Natural killer cell (primary cell): Measurements from ENCODE around the gene SLC27A4. TPM values are rescaled to one million over a fixed set of nuclear protein-coding genes. Genes with fewer than 3 reads are reported as not detected.

Experiments
- ATAC-seq, 3 donors: fragments of 150-1000 bp in 2 of 3; fragments of 200-7000 bp in 1 of 3; cut with Tn5 transposase; 1 replicate in 1 of 3; 2 replicates in 2 of 3; pipeline ENCODE4 v1.10.0; 2021; ENCODE audit warnings: mild to moderate bottlenecking in 2 of 3, moderate library complexity in 2 of 3
- DNase-seq, 2 donors: peaks; one replicate each; pipeline versions ENCODE4 v3.0.0 to v3.0.0-alpha.2; 2013 to 2021; ENCODE audit warnings: mixed read lengths in 1 of 2
- H3K27ac ChIP-seq: one replicate; pipeline ENCODE4 v1.5.1; 2013; ENCODE audit warnings: mild to moderate bottlenecking, low read length
- H3K27me3 ChIP-seq: one replicate; pipeline ENCODE4 v1.6.1; 2013; ENCODE audit warnings: low read length; ENCODE audit not compliant: control insufficient read depth, insufficient read depth
- H3K36me3 ChIP-seq: one replicate; pipeline ENCODE4 v1.6.1; 2013; ENCODE audit warnings: low read length; ENCODE audit not compliant: control insufficient read depth, insufficient read depth
- H3K4me1 ChIP-seq: one replicate; pipeline ENCODE4 v1.6.1; 2013; ENCODE audit warnings: low read length; ENCODE audit not compliant: control insufficient read depth, insufficient read depth
- H3K4me3 ChIP-seq: one replicate; pipeline ENCODE4 v1.5.1; 2013; ENCODE audit warnings: low read length
- H3K9me3 ChIP-seq: one replicate; pipeline ENCODE4 v1.6.1; 2013; ENCODE audit warnings: low read length; ENCODE audit not compliant: control insufficient read depth, insufficient read depth
- H3K27ac Mint-ChIP-seq, 2 donors: one replicate each; pipeline ENCODE4 v1.8.0; 2022; ENCODE audit warnings: mild to moderate bottlenecking in 2 of 2, mixed read lengths in 2 of 2, moderate library complexity in 1 of 2
- H3K27me3 Mint-ChIP-seq, 2 donors: one replicate each; pipeline ENCODE4 v1.8.0; 2022; ENCODE audit warnings: low read depth in 2 of 2, mixed read lengths in 2 of 2
- H3K36me3 Mint-ChIP-seq: one replicate; pipeline ENCODE4 v1.8.0; 2022; ENCODE audit warnings: mixed read lengths
- H3K4me1 Mint-ChIP-seq, 2 donors: one replicate each; pipeline ENCODE4 v1.8.0; 2022; ENCODE audit warnings: mixed read lengths in 2 of 2
- H3K4me3 Mint-ChIP-seq: one replicate; pipeline ENCODE4 v1.8.0; 2022; ENCODE audit warnings: mild to moderate bottlenecking, moderate library complexity, mixed read lengths
- H3K9me3 Mint-ChIP-seq, 2 donors: one replicate each; pipeline ENCODE4 v1.8.0; 2022; ENCODE audit warnings: mixed read lengths in 2 of 2
- WGBS: methylation state at CpG from one replicate; pipeline ENCODE4 v1.1.7; 2013; ENCODE audit warnings: missing lambda C conversion rate; ENCODE audit not compliant: insufficient coverage; 5-methylcytosine and 5-hydroxymethylcytosine counted together
- intact Hi-C: fragments of 100-400 bp; cut with micrococcal nuclease; formaldehyde crosslinking; loops from one replicate; pipeline ENCODE4 v1.14.2; 2022
- total RNA-seq, 4 donors: library from RNA; stranded (reverse); fragments of 120-200 nt in 1 of 4; gene quantifications; one replicate each; pipeline versions ENCODE4 v1.2.3 to v1.2.4, GENCODE V29; 2013 to 2022
- TF ChIP-seq, protein P1 (sequence below): fragments of 200-600 bp; IDR thresholded peaks from one replicate; pipeline ENCODE4 v1.8.0; 2022; ENCODE audit warnings: antibody characterized with exemption

The SLC27A4 gene
- total RNA-seq, 3 donors from 2014 or later (not counting 1 experiment from before 2014, with no cell fraction given) = 7.7 to 12.3 (median 11.2) TPM

GRCh38 chr9:128396970-128397613 lies 56.8 kb downstream of the SLC27A4 start:
- Histone ChIP-seq H3K4me3 (no peak overlapping the region), H3K36me3 (no peaks in the 10 kb centered on the region), H3K4me1 (peaks cover 2% of the 10 kb centered on the region), H3K27ac (no peak overlapping the region), H3K9me3 (no peaks in the 10 kb centered on the region), H3K27me3 (no peaks in the 10 kb centered on the region)
- Mint-ChIP-seq H3K4me3 (no peak overlapping the region), H3K36me3 (no peaks in the 10 kb centered on the region), H3K4me1 (peaks cover 0 to 7% of the 10 kb centered on the region in 2 donors), H3K27me3 (no peaks in the 10 kb centered on the region), H3K9me3 (no peaks in the 10 kb centered on the region), H3K27ac (peak overlapping the region in 1 of 2 donors; percentile 13)
- TF ChIP-seq, protein P1, sequence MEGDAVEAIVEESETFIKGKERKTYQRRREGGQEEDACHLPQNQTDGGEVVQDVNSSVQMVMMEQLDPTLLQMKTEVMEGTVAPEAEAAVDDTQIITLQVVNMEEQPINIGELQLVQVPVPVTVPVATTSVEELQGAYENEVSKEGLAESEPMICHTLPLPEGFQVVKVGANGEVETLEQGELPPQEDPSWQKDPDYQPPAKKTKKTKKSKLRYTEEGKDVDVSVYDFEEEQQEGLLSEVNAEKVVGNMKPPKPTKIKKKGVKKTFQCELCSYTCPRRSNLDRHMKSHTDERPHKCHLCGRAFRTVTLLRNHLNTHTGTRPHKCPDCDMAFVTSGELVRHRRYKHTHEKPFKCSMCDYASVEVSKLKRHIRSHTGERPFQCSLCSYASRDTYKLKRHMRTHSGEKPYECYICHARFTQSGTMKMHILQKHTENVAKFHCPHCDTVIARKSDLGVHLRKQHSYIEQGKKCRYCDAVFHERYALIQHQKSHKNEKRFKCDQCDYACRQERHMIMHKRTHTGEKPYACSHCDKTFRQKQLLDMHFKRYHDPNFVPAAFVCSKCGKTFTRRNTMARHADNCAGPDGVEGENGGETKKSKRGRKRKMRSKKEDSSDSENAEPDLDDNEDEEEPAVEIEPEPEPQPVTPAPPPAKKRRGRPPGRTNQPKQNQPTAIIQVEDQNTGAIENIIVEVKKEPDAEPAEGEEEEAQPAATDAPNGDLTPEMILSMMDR = no peak
- intact Hi-C loops = no loop called here
- 15% methylated on average over 19 of the region's 19 CpGs for WGBS
- ATAC-seq = peak in 1 of 3 donors; percentile 15
- DNase-seq = no peak

DNA sequence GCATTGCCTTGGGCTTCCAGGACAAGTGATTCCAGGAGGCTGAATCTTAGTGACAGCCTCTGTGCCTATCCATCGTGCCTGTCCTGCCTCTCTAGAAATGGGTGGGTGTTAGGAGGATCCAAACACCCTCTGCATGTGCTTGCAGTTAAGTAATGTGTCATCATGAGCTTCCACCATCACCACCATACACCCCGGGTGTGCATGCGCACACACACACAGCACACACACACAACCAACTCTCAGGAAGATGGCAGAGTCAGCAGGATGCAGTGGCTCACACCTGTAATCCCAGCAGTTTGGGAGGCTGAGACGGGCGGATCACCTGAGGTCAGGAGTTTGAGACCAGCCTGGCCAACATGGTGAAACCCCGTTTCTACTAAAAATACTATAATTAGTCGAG lies 57.5 kb downstream of the SLC27A4 start:
- Histone ChIP-seq H3K36me3 (no peaks in the 10 kb centered on the region), H3K9me3 (no peaks in the 10 kb centered on the region), H3K4me3 (no peak overlapping the region), H3K27ac (no peak overlapping the region), H3K27me3 (no peaks in the 10 kb centered on the region), H3K4me1 (peaks cover 2% of the 10 kb centered on the region)
- Mint-ChIP-seq H3K9me3 (no peaks in the 10 kb centered on the region), H3K36me3 (no peaks in the 10 kb centered on the region), H3K4me1 (peaks cover 0 to 7% of the 10 kb centered on the region in 2 donors), H3K27ac (no peak overlapping the region), H3K27me3 (no peaks in the 10 kb centered on the region), H3K4me3 (no peak overlapping the region)
- DNase-seq (no peak), ATAC-seq (peak in 1 of 3 donors; percentile 44)
- TF ChIP-seq, protein P1 = no peak
- intact Hi-C loops = no loop called here
- WGBS = 73% methylated on average over 7 of the region's 7 CpGs

GRCh38 chr9:128399861-128400260 lies 59.5 kb downstream of the SLC27A4 start:
- WGBS = 90% methylated on average over 3 of the region's 3 CpGs
- Mint-ChIP-seq H3K27me3 (no peaks in the 10 kb centered on the region), H3K27ac (no peak overlapping the region), H3K36me3 (no peaks in the 10 kb centered on the region), H3K4me3 (no peak overlapping the region), H3K4me1 (peaks cover 0 to 7% of the 10 kb centered on the region in 2 donors), H3K9me3 (no peaks in the 10 kb centered on the region)
- TF ChIP-seq, protein P1 = no peak
- Histone ChIP-seq H3K36me3 (no peaks in the 10 kb centered on the region), H3K4me1 (peaks cover 2% of the 10 kb centered on the region), H3K27me3 (no peaks in the 10 kb centered on the region), H3K27ac (no peak overlapping the region), H3K4me3 (no peak overlapping the region), H3K9me3 (no peaks in the 10 kb centered on the region)
- DNase-seq (no peak), ATAC-seq (no peak)
- intact Hi-C loops = no loop called here

GRCh38 chr9:128404560-128404959 lies 64.2 kb downstream of the SLC27A4 start:
- 64% methylated on average over 1 of the region's 5 CpGs for WGBS
- H3K27ac ChIP-seq = no peak overlapping the region
- H3K4me3 ChIP-seq = no peak overlapping the region
- no peaks in the 10 kb centered on the region for H3K4me1 ChIP-seq
- no peaks in the 10 kb centered on the region for H3K9me3 ChIP-seq
- peaks cover 2% of the 10 kb centered on the region for H3K27me3 ChIP-seq
- Mint-ChIP-seq H3K4me3 (no peak overlapping the region), H3K36me3 (no peaks in the 10 kb centered on the region), H3K9me3 (no peaks in the 10 kb centered on the region), H3K27me3 (peaks cover 0 to 12% of the 10 kb centered on the region in 2 donors), H3K27ac (no peak overlapping the region), H3K4me1 (no peaks in the 10 kb centered on the region)
- no peaks in the 10 kb centered on the region for H3K36me3 ChIP-seq
- no peak for DNase-seq
- TF ChIP-seq, protein P1 = no peak
- intact Hi-C loops = no loop called here
- no peak for ATAC-seq
